ENCODE results near the gene EFNA5.
"Not testable (repeated sequence)": the region's sequence is repeated elsewhere in the genome, so short reads cannot be mapped to it uniquely, and the experiment has no call there.

EFNA5 gene

DNA sequence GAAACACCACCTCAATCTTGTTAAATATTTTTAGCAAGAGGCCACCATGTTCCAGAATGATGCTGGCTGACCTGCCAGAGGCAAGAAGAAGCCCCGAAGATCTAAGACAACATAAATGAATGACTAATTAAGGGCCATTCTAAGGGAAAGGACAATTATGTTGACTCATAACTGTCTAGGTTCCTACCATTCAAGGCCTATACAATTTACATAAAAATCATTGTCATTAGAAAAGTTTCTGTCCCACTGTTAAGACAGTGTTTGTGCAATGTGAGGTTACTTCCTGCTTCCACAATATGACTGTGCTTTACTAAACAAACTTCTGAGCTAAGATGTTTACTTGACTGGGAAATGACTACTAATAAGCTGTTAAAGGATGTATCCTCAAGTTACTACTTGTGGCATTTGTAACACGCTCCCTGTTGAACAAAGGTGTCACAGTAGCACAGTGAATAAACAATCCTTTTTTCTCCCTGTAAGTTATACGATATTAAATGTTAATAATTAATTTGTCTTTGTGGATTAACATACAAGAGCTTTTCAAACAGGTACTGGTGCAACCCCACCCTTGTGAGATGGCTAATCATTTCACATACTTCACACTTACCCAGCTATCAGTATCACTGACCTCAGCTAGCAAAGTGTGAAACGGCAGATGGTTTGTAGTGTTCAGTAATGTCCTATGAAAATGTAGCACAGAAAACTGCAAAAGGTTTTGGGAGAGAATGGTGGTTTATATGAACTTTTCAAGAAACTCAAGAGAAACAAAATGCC is 195.8 kb downstream of the EFNA5 start:
- no peak for DNase-seq

DNA sequence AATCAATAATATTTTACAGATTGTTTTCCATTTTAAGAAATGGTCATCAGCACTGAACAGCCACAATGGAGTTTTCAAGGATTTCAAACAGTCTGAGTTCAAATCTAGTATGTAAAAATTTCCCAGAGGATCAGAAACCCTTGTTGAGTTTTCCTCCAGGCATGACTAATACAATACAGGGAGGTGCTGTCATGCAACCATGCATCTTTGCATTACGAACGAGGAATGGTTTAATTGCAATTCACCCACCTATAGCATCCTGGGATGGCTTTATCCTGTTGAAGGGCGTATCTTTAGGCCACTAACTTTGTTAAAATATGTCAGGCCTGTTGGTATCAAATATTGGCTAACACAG is 196.4 kb downstream of the EFNA5 start:
- DNase-seq: no peak

GRCh38 chr5:107472620-107473064 is 198.1 kb downstream of the EFNA5 start:
- no peak for DNase-seq

GRCh38 chr5:107470295-107470582 is 200.5 kb downstream of the EFNA5 start:
- DNase-seq: no peak

DNA sequence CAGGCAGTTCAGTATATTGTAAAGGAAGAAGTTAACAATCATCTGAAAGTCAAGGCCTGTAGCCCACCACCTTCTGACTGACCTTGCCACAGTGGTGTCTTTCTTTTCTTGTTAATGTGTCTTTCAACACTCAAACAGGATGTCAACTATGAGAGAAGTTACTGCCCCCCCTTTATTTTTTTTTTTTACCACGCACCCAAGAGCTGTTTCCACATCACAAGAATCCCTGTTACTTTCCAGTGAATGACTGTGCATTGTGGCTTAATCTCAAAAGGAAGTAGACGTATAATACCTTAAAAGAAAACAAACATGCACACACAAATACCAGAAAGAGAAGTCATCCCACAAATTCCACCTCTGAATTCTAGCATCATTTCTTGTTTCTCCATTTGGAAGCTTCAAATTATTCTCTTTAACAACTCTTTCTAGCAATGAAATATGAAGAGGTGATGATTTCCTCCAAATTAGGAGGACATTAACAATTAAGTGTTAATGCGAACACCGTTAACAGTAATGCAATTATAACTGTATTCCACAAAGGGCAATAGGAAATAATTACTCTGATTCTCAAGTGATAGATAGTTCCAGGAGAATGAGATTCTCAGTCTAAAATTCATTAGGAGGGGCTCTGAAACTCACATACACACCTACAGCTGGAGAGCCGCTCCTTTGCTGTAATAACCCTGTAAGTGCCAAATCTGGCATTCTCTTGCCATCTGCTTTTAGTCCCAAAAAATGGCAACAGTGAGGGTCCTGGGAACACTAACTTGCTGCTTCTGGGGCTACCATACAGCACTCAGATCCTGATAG is 201.0 kb downstream of the EFNA5 start:
- DNase-seq: no peak

GRCh38 chr5:107469064-107469463 is 201.7 kb downstream of the EFNA5 start:
- no peak for DNase-seq

- DNase-seq: no peak
These were observed 202.5 kb downstream of the EFNA5 start for GRCh38 chr5:107468276-107468675.

DNA sequence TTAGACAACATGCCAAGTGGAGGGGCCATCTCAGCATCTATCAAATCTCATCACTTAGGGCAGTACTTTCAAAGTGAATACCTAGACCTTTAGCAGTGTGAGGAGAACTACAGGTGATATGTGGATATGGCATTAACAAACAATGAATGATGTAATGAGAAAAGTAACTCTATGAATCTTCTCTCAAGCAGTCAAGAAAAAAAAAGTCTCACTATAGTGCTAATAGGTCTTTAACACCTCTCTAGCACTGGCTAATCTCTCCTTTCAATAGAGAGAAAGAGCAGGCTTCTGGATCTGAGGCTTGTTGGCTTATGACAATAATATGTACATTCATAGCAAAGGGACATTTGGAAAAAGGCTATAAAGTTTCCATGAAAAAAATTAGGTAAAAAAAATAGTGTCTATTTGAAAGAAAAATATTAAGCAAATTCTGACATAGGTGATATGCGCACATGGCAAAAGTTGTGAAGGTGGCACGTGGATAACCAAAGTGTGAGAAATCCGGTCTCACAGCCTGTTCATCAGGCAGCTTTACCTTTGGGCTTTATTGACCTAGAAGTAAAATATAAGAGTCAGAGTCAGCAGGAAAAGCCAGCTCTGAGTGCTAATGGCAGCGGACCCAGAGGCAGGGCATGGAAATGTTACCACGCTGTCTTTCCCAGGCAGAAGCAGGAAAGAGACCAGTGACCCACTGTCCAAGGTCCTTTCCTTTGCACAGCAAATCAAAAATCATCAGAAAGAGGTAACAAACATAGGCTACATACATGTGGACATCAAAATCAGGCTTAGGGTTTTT is 203.4 kb downstream of the EFNA5 start:
- DNase-seq: no peak

DNA sequence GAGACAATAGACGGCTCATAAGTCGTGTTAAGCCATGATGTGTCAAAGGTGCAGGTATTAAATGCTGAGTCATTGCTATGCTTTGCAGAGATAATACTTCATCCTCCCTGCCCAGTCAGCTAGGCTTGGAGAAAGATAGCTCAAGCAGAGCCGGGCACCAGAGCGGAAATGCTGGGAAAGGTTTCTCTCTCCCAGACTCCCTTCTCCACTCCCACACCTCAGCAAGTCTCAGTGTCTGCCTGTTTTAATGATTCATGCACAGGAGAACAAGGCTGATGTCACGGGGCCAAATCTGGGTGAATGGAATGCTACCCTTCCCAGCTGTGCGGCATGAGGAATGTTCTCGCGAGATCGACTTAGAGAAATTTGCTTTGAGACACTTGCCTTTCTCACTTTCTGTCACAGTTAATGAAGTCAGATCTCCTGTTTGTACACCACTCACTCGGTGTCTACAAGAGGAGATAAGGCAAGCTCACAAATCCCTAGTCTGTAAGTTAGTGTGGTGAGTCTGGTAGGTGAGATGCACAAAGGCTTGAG is 204.4 kb downstream of the EFNA5 start:
- no peak for DNase-seq

GRCh38 chr5:107464876-107465275 is 205.9 kb downstream of the EFNA5 start:
- no peak for DNase-seq

- DNase-seq: no peak
These were observed 206.3 kb downstream of the EFNA5 start for GRCh38 chr5:107464416-107464815.

DNA sequence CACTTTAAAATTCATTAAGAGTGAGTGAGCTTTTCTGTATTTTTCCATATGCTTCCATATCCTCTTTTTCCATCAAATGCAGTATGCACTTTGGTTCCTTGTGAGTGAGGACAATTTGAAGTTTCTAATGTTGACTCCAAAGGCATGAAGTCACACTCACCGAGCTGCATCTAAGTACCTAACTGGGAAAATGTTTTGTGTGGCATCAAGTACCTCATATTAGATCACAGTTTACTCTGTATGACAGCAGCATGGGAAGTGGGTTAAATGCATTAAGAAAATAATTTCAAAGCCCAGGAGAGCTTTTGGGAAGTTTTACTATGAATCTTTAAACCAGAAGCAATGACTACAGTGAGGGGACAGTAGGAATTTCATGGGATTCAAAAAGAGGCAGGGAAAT is 207.0 kb downstream of the EFNA5 start:
- DNase-seq: no peak

GRCh38 chr5:107461770-107462169 is 209.0 kb downstream of the EFNA5 start:
- DNase-seq: no peak

DNA sequence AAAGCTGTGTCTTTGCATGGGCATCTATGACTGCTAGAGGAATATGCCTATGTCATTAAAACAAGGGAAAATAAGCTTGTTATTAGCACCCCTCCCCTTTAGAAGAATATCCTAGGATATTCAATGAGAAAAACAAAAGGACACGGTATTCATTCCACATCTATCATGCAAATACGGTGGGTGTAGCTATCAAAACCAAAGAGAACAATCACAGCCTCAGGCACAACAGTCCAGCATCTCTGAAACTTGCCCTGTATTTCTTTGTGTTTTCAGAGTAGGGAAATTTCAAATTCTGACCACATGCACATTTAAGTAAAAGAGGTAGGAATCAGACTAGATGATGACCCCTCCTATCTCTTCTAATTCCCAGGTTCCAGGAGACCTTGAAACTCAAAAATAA is 209.9 kb downstream of the EFNA5 start:
- DNase-seq: no peak

GRCh38 chr5:107459605-107460004 is 211.1 kb downstream of the EFNA5 start:
- DNase-seq: no peak

DNA sequence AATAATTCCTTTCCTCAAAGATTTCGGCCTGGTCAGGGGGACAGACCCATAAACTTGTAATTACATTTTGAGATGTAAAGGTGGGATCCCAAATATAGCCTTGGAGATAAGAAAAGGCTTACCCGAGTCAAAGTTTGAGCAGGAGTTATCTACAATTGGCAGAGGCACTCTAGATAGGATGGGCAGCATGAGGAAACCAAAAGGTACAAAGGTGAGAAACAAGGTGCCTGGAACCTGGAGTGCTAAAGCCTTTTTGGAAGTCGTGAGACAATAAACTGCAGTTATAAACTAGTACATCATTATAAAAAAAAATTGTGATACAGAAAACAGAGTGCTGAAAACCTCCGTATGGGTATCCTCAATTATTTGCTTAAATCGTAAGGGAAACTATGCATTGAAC is 212.4 kb downstream of the EFNA5 start:
- DNase-seq: no peak

- DNase-seq: no peak
These were observed 212.9 kb downstream of the EFNA5 start for GRCh38 chr5:107457881-107458280.

GRCh38 chr5:107457138-107457537 is 213.6 kb downstream of the EFNA5 start:
- no peak for DNase-seq

DNA sequence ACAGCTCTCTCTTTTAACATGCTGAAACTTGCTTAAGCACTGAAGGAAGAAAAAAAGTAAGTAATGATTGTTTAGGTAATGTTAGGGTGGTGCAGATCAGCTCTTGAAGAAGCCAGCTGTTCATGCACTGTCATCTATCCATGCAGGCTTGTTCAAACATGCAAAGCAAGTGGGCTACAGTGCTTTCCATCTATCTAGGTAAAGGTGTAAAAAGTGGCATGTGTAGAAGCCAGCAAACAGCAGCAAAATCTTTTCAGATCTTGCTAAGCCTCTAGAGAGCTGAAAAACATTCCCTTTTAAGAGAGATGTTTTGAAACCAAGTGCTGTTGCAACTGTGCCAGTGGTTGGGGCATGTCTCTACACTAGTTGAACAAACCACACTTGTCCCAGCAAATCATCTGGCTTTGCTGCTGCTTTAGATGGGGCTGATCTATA is 214.4 kb downstream of the EFNA5 start:
- no peak for DNase-seq

- DNase-seq: no peak
These were observed 215.6 kb downstream of the EFNA5 start for GRCh38 chr5:107455111-107455544.

DNA sequence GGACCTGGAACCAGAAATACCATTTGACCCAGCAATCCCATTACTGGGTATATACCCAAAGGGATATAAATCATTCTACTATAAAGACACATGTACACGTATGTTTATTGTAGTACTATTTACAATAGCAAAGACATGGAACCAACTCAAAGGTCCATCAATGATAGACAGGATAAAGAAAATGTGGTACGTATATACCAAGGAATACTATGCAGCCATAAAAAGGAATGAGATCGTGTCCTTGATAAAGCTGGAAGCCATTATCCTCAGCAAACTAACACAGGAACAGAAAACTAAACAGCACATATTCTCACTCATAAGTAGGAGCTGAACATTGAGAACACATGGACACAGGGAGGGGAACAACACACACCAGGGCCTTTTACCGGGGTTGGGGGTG is 218.9 kb downstream of the EFNA5 start:
- not testable (repeated sequence) for DNase-seq

- no peak for DNase-seq
These were observed 219.7 kb downstream of the EFNA5 start for GRCh38 chr5:107451028-107451427.

GRCh38 chr5:107450531-107450930 is 220.2 kb downstream of the EFNA5 start:
- no peak for DNase-seq
